Nephron progenitor cell (in vitro differentiated cells): Measurements from ENCODE around the gene ITPR1.

Source experiments
- DNase-seq: peaks from one replicate; pipeline ENCODE4 v3.0.0; 2021
- H3K27ac Mint-ChIP-seq: 2 replicates; pipeline ENCODE4 v1.8.0; 2021; ENCODE audit warnings: mild to moderate bottlenecking, moderate library complexity, mixed read lengths
- H3K27me3 Mint-ChIP-seq: 2 replicates; pipeline ENCODE4 v1.8.0; 2021; ENCODE audit warnings: mild to moderate bottlenecking, low read depth, mixed read lengths; ENCODE audit not compliant: poor library complexity
- H3K36me3 Mint-ChIP-seq: 2 replicates; pipeline ENCODE4 v1.8.0; 2021; ENCODE audit warnings: low read depth, mixed read lengths
- H3K4me1 Mint-ChIP-seq: 2 replicates; pipeline ENCODE4 v1.8.0; 2021; ENCODE audit warnings: mixed read lengths
- H3K4me3 Mint-ChIP-seq: 2 replicates; pipeline ENCODE4 v1.8.0; 2021; ENCODE audit warnings: mild to moderate bottlenecking, moderate library complexity, mixed read lengths
- H3K9me3 Mint-ChIP-seq: 2 replicates; pipeline ENCODE4 v1.8.0; 2021; ENCODE audit warnings: mild to moderate bottlenecking, moderate library complexity, mixed read lengths
- CTCF ChIP-seq: fragments of 200-600 bp; sonication (generic); IDR thresholded peaks from 2 replicates; pipeline ENCODE4 v1.5.0; 2021; ENCODE audit warnings: antibody characterized with exemption

ITPR1 gene

DNA sequence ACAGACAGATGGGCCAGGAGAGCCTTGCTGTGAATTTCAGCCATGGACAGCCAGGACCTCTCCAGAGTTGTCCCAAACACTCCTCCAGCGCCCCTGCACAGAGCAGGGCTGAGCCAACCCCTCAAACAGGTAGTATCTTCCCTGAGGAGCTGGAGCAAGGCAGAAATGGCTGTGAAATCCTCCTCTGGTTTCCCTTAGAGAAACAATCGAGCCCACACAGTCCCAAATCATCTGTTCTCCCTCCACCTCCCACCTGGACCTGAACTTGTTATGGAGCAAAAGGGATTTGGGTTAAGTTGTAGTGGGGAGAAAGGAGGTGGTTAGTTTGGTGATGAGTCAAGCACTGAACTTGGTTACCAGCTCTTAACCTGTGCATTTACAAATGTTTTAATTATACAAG, 280.4 kb downstream of the ITPR1 start:
- no peaks in the 10 kb centered on the region for H3K9me3 Mint-ChIP-seq
- H3K36me3 Mint-ChIP-seq: peaks cover 78% of the 10 kb centered on the region
- peaks cover 3% of the 10 kb centered on the region for H3K27me3 Mint-ChIP-seq
- peaks cover 15% of the 10 kb centered on the region for H3K4me1 Mint-ChIP-seq
- DNase-seq: no peak
- no peak overlapping the region for H3K27ac Mint-ChIP-seq
- TF ChIP-seq CTCF: no peak
- no peak overlapping the region for H3K4me3 Mint-ChIP-seq

- Mint-ChIP-seq H3K4me3 (no peak overlapping the region), H3K9me3 (no peaks in the 10 kb centered on the region), H3K27me3 (no peaks in the 10 kb centered on the region), H3K27ac (peak overlapping the region; percentile 19), H3K36me3 (peaks cover 78% of the 10 kb centered on the region), H3K4me1 (peaks cover 15% of the 10 kb centered on the region)
- DNase-seq: no peak
- no peak for TF ChIP-seq CTCF
Measured at GRCh38 chr3:4774531-4774930, 281.4 kb downstream of the ITPR1 start.

- no peak for TF ChIP-seq CTCF
- Mint-ChIP-seq H3K36me3 (peaks cover 82% of the 10 kb centered on the region), H3K27me3 (no peaks in the 10 kb centered on the region), H3K4me3 (no peak overlapping the region), H3K9me3 (no peaks in the 10 kb centered on the region), H3K27ac (peak overlapping the region; percentile 59), H3K4me1 (peaks cover 21% of the 10 kb centered on the region)
- DNase-seq: no peak
Measured at GRCh38 chr3:4776399-4776979, 283.3 kb downstream of the ITPR1 start.

DNA sequence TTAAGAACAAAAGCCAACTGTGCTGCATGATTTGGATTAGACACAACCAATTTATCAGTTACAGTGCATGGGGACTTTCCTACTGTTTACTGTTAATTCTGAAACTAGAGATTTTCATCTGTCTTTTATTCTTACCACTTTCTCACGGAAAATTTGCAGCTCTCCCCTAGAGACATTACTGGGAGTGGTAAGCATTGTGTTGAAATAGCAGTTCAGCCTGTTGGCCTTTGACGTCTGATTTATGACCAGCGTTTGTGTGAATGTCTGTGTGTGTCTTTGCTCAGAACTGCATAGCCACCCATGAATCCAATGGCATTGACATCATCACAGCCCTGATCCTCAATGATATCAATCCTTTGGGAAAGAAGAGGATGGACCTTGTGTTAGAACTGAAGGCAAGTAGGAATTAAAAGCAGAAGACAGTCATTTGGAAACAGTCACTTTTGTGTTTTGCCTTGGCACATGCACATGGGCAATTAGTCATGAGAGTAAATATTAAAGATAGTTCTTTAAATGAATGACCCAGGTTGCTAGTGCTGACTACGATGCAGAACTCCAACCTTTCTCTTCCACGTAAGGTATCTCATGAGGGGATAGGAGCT, 283.9 kb downstream of the ITPR1 start:
- peaks cover 85% of the 10 kb centered on the region for H3K36me3 Mint-ChIP-seq
- TF ChIP-seq CTCF: no peak
- H3K4me3 Mint-ChIP-seq: no peak overlapping the region
- no peaks in the 10 kb centered on the region for H3K9me3 Mint-ChIP-seq
- DNase-seq: no peak
- peak overlapping the region; percentile 59 for H3K27ac Mint-ChIP-seq
- H3K27me3 Mint-ChIP-seq: no peaks in the 10 kb centered on the region
- H3K4me1 Mint-ChIP-seq: peaks cover 21% of the 10 kb centered on the region

DNA sequence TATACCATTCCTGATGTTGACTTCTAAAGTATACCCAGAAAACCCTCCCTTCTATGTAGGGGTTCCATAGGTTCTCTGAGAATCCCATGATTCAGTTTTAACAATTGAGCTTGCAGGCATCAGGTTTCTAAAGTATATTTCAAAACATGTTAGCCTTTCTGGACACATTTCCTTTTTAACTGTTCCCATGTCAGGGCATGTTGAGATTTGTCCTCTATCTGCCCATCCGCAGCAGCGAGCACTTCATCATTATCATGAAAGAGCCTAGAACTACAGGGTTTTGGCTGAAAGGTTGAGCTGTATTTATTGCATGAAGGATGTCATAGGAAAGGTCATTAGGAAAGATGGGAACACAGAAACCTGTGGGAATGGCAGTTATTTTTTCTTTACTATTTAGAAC, 285.0 kb downstream of the ITPR1 start:
- H3K27ac Mint-ChIP-seq: no peak overlapping the region
- TF ChIP-seq CTCF: no peak
- H3K9me3 Mint-ChIP-seq: no peaks in the 10 kb centered on the region
- no peak overlapping the region for H3K4me3 Mint-ChIP-seq
- DNase-seq: no peak
- peaks cover 88% of the 10 kb centered on the region for H3K36me3 Mint-ChIP-seq
- no peaks in the 10 kb centered on the region for H3K27me3 Mint-ChIP-seq
- peaks cover 21% of the 10 kb centered on the region for H3K4me1 Mint-ChIP-seq

DNA sequence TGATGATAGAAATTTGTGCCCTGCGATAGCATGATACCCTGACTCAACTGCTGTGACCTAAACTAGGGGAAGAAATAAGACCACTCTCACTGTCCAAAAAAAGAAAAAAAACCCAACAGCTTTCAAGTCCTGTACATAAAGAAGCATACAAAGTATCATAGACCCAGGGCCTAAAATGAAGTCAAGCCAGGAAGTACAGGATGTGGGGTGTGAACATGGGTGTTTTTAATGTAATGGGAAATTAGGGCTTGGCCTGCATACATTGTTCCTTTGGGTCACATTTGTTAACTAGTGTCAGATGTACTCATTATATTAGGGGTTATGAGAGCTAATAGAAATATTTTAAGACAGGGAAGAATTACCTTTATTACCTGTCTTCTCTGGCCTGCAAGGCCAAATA, 285.6 kb downstream of the ITPR1 start:
- Mint-ChIP-seq H3K4me1 (peaks cover 21% of the 10 kb centered on the region), H3K4me3 (no peak overlapping the region), H3K36me3 (peaks cover 88% of the 10 kb centered on the region), H3K27ac (no peak overlapping the region), H3K9me3 (no peaks in the 10 kb centered on the region), H3K27me3 (no peaks in the 10 kb centered on the region)
- no peak for DNase-seq
- TF ChIP-seq CTCF: no peak
